GM21423 (cell line): Measurements from ENCODE around the gene FMNL1.
"Not testable (repeated sequence)": the region's sequence is repeated elsewhere in the genome, so short reads cannot be mapped to it uniquely, and the experiment has no call there.

ENCODE experiments used
- ATAC-seq: cut with Tn5 transposase; IDR thresholded peaks from one replicate; pipeline ENCODE4 v1.9.1; 2021; ENCODE audit warnings: mild to moderate bottlenecking, moderate library complexity; ENCODE audit not compliant: unreplicated experiment

Gene FMNL1, protein sequence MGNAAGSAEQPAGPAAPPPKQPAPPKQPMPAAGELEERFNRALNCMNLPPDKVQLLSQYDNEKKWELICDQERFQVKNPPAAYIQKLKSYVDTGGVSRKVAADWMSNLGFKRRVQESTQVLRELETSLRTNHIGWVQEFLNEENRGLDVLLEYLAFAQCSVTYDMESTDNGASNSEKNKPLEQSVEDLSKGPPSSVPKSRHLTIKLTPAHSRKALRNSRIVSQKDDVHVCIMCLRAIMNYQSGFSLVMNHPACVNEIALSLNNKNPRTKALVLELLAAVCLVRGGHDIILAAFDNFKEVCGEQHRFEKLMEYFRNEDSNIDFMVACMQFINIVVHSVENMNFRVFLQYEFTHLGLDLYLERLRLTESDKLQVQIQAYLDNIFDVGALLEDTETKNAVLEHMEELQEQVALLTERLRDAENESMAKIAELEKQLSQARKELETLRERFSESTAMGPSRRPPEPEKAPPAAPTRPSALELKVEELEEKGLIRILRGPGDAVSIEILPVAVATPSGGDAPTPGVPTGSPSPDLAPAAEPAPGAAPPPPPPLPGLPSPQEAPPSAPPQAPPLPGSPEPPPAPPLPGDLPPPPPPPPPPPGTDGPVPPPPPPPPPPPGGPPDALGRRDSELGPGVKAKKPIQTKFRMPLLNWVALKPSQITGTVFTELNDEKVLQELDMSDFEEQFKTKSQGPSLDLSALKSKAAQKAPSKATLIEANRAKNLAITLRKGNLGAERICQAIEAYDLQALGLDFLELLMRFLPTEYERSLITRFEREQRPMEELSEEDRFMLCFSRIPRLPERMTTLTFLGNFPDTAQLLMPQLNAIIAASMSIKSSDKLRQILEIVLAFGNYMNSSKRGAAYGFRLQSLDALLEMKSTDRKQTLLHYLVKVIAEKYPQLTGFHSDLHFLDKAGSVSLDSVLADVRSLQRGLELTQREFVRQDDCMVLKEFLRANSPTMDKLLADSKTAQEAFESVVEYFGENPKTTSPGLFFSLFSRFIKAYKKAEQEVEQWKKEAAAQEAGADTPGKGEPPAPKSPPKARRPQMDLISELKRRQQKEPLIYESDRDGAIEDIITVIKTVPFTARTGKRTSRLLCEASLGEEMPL

DNA sequence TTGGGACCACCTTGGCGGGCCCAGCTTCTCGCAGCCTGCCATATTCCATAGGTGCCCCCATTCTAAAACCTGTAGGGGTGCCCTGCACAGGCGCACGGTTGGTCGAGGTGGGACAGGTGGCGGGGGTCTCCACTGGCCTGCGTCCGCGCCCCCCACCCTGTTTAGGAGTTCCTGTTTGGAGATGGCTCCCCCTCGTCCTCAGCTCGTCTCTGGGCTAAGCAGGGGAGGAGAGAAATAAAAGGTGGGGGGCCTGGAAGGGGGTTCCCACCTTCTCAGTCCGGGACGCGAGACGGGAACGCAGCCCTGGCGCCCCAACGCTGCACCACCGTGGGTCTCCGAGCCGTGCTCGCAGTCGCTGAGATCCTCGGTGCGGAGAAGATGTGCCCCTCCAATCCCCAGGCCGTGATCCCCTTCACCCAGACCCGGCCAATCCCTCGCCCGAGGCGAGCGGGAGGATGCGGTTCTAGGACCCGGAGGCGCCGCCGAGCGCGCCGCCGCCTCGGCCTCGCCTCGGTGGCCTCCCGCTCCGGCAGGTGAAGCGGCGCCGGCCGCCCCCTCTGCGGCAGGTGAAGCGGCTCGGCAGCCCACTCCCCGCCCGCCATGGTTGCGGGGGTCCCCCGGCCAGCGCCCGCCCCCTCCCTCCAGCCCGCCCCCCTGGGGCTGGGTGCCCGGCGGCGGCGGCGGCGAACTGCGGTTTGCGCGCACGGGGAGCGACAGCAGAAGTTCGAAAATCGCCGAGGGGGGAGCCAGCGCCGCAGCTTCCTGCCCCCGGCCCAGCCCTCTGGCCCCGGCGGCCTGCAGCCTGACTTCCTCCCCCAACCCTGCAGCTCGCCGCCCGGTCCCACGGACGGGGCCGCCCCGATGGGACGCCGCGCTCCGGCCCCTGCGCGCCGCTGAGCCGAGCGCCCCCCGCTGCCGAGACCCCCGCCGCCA lies at the start of gene FMNL1:
TSS of gene FMNL1 (plus strand) at position 805 of the 933 bp plus-strand sequence. CDS start 240 bp downstream, outside the sequence.
- ATAC-seq, result peak; percentile 31

DNA sequence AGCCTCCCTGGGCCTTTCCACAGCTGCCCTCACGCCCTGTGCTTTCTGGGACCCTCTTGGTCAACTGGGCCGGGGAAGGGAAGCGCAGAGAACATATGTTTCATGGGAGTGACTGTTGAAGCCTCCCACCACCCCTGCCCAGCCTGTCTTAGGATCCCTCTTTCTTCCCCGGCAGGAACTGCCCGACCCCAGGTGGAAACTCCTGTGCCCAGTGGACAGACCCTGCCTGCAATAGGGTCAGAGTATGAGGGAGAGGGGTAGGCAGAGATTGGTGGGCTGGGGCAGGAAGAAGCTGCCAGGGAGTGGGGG lies 49.5 kb upstream of the FMNL1 start:
- ATAC-seq, result no peak

DNA sequence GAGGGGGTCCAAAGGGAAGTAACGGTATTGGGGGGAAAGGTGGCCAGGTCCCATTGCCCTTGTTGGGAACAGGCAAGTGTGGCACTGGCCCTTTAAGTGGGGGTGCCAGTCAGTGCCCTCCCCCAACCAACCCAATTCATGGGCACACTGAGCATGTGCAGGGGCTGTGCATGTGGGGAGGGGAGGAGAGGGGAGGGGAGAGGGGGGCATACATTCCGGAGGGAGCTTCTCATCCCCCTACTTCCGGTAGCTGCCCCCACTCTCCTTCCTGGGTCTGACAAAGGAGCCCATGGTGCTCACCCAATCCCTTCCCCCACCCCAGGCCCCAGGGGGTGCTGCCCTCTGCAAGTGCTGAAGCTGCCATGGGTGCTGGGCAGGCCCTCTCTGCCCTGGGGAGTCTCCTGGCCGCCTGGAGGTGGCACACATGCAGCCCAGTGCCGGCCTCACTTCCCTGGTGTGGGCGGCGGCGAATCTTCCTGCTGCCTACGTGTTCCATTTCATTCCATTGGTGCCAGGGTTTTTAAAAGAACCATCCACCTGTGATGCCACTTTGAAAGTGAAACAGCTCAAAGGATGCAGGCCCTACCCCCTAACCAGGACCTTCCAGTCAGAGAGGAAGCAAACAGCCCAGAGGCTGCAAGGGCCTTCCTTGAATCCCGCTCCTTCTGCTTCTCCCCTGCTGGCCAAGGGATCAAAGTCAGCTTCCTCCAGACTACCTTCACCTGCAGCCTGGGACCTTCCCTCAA lies 49.0 kb upstream of the FMNL1 start:
- peak; percentile 41 for ATAC-seq

DNA sequence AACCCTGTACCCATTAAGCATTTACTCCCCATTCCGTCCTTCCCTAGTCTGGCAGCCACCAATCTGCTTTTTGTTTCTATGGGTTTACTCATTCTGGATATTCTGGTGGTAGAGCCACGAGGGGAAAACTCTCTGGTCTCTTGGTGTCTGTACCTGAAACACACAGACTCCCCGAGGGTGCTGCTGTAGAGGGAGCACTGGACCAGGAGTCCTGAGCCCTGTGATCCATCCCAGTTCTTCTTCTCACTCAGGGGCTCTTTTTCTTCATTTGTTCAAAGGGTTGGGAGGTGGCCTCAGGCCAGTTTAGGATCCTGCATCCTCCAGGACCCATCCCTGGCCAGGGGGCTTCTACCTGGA lies 45.9 kb upstream of the FMNL1 start:
- ATAC-seq, result no peak

DNA sequence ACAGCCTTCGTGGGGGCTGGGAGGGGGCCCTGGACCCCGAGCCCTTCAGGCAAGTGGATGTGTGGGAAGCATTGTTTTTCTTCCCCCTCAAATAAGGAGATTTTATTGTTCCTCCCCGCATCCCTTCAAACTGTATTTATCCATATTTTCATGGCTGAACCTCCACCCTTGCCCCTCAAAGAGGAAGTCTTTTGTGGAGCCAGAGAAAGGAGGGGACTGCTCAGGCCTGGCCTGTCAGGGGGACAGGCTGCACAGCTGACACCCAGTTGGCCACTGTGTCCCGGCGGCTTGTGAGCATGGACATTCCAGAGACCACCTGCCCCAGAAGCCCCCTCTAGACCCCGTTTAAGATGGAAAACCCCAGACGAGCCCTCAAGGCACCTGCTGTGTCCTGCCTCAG lies 44.1 kb upstream of the FMNL1 start:
- ATAC-seq, result no peak

DNA sequence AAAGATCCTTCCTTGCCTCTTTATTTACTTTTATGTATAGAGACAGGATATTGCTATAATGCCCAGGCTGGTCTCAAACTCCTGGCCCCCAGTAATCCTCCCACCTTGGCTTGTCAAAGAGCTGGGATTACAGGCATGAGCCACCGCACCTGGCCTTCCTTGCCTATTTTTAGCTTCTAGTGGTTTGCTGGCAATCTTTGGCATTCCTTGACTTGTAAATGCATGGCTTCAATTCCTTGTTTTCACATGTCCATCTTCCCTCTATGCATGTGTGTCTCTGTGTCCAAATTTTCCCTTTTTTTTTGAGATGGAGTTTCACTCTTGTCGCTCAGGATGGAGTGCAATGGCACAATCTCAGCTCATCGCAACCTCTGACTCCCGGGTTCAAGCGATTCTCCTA lies 37.5 kb upstream of the FMNL1 start:
- ATAC-seq, result no peak

DNA sequence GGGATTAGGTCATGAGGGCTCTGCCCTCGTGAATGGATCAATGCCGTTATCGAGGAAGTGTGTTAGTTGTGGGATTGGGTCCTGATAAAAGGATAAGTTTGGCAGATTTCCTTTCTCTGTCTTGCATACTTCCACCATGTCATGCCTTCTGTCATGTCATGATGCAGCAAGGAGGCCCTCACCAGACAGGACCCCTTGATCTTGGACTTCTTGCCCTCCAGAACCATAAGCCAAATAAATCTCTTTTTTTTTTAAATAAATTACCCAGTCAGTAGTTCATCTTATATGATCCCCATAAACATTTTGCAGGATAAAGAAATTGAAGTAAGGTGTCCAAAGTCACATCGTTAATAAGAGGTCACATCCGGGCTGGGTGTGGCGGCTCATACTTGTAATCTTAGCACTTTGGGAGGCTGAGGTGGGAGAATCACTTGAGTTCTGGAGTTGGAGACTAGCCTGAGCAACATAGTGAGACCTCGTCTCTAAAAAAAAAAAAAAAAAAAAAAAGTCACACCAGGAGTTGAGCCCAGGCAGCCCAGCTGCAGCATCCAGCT lies 34.8 kb upstream of the FMNL1 start:
- ATAC-seq, result no peak

DNA sequence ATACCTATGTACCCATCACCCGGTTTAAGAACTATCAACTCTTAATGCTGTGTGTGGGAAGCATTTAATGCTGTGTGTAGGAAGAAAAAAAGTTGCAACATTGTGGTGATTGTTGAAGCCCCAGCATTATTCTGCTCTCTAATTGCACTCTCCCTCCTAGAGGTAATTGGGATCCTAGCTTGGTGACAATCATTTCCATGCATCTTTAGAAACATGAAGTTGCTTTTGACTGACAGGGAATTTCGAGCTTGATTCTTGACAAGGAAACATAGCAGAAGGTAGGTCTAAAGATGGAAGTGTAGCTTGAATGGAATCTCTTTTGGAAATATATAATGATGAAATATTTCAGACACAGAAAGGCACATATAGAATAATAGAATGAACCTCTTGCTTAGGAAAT lies 32.7 kb upstream of the FMNL1 start:
- ATAC-seq, result no peak

DNA sequence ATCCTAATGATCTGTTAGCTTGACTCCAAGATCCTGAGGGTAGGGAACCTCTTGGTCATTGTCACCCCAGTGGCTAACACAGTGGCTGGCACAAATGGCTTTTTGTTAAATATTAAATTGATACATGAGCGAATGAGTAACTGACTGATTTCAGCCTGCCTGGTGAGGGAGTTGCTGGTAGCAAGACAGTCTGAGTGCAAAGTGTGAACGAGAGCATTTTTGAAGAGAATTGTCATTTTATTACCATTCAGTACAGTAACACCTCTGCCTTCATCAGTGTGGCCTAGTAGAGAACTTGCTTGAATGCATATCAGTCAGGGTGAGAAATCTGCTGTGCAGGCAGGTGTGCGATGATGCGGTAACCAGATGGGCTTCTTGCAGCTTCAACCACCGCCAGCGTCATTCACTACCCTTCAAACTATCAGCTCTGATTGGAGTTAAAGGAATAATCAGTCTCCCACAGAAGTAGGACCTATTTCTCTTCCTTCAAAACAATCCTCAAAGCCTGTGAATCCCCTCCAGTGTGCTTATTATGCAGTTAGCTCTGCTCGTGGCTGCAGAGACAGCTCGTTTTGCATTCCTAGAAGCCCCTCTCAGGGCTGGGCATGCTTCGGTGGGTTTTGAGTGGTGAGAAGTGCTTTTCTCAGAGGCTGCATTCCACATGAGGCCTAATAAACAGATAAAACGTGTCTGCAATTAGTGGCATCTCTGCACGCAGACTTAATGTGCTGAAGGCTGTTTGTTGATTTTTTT lies 31.0 kb upstream of the FMNL1 start:
- no peak for ATAC-seq

DNA sequence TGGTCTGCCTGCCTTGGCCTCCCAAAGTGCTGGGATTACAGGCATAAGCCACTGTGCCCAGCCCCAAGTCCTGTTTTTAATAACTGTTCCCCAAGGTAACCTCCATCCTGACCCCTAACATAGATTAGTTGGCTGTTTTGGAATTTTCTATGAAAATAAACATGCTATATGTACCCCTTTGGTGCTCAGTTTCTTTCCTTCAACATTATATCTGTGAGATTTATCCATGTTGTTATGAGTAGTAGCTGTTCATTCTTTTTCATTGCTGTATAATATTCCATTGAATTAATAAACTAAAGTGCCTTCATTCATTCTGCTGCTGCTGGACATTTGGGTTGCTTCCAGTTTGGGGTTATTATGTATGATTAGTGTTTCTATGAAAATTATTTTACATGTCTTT lies 26.3 kb upstream of the FMNL1 start:
- ATAC-seq, result no peak

DNA sequence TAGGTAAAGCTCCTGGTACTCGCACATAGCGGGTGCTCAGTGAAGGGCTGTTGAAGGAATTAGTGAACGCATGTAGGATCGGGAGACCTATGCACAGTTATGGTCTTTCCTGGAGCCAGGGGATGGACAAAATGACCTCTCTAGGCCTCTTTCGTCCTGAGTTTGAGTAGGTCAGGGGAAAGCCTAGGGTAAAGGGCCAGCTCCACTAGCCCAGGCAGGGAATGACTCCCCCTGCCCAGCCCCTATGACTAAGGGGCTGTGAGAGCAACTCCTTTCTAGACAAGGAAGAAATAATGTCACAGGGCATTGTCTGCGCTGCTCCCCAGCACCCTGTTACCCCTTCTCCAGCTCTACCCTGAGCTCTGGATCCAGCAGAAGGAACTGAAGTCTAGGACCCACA lies 24.6 kb upstream of the FMNL1 start:
- ATAC-seq, result no peak

DNA sequence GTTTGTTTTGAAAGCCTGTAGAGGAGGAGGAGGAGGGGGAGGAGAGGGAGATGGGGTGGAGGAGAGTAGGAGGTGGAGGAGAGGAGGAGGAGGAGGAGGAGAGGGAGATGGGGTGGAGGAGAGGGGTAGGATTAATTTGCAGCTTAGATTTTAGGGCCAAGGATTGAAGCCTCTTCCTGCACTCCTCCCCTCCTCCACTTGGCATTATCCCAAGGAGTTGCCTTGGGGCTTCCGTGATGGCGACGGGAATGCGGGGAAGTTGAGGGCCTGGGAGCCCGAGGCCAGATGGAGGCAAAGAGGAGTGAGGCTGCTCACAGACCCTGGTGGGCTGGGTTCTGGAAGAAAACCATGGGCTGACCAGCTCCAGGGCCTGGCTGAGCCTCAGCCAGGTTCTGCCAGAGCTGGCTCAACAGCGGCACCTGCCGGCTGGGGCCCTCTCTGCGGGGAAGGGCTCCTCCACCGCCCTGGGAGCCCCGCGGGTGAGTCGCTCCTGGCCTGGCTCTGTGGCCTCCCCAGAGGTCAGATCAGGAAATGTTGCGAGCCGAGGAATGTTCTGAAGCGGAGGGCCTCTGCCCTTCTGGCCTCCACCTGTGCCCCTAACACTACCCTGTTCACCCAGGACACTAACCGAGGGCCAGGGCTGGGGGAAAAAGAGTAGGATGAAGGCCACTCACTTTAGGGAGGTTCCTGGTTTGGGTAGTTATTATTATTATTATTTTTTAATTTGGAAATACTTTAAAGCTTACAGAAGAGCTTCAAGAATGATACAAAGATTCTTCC lies 23.9 kb upstream of the FMNL1 start:
- peak; percentile 72 for ATAC-seq

DNA sequence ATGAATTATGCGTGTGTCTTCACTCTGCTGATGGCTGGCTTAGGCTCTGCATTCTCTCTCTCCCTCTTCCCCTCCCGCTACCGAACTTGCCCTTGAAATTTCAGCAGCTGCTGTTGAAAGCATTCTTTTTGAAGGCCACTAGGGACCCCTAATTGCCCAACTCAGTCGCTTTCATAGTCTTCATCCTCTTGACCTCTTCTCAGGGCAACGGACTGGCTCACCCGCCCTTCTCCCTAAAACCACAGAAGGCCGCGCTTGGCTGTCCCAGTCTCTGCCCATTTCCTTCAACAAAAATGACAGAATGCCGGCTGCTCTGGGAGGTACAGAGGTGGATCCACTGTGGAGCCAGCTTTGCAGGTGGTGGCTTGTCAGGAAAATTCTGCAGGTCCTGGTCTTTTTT lies 21.0 kb upstream of the FMNL1 start:
- no peak for ATAC-seq

DNA sequence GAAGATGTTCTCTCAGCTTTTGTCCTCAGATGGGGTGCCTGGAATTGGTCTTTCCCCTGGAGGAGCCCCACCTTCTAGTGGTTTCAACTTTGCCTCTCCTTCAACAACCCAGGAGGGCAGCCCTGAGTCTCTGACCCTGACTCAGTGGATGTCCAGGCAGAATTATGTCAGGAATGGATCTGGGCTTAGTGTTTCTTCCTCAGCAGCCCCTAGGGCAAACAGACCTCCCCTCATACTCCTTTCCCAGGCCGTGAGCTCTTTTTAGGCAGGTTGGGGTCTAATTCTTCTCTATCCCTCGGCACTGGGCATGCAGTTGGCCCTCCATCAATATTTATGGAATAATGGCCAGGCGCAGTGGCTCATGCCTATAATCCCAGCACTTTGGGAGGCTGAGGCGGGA lies 20.2 kb upstream of the FMNL1 start:
- no peak for ATAC-seq

DNA sequence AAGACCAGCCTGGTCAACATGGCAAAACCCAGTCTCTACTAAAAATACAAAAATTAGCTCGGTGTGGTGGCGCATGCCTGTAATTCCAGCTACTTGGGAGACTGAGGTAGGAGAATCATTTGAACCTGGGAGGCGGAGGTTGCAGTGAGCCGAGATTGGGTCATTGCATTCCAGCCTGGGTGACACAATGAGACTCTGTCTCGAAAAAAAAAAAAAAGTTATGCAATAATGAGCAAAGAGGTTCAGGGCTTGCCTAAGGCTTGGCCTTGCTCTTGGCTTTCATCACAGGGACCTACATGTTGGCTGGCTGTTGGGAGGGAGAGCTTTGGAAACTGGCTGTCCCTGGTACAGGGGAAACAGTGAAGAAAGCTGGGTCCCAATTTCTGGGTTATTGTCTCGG lies 19.8 kb upstream of the FMNL1 start:
- ATAC-seq, result not testable (repeated sequence)

DNA sequence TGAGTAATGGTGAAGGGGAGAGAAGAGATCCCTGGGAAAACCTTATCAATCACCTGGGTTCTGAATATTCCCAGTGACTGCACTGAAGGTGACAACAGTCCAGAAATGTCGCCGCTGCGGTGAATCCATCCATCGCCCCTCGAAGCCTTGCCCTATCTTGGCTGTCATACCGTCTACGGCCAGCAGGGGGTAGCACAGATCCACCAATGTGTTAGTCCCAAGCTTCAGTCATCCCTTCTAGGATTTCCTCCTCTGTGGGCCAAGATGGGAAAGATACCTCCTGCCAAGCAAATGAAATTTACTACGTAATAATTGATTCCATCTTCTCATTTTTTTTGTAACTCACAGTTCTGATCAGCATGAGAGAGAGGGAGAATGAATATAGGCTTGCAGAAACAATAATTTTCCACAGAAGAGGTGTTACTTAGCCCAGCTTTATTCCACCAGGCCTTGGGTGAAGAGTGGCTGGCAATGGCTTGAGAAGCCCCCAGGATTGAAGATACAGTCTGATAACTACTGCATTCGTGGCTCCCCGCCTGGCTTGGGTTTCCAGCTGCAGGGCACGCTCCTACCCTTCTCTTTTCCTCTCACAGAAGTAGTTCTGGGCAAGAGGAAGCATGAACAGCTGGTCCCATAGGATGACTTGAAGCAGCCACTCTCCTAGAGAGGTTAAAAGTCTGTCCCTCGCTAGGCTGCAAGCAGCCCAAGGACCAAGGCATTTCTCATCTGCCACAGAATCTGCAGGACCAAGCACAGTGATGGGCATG lies 2.6 kb upstream of the FMNL1 start:
- ATAC-seq, result no peak

DNA sequence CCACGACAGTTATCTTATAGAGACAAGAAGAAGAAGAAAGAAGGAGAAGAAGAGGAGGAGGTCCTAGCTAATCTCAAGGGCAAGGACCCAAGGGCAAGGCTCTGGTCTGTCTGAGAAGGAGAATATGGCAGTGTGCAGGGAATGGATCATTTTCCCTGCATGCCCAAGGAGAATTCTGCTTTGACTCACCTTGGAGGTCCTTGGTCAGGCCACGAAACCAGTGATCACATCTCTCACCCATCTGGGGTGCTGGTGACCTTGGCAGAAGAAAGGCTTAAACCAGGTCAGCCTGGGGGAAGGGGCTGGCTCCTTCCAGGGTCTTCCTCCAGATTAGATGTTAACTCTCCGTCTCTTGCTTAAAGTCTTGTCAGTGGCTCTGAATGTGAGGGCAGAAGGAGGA lies 1.6 kb upstream of the FMNL1 start:
- ATAC-seq, result no peak

DNA sequence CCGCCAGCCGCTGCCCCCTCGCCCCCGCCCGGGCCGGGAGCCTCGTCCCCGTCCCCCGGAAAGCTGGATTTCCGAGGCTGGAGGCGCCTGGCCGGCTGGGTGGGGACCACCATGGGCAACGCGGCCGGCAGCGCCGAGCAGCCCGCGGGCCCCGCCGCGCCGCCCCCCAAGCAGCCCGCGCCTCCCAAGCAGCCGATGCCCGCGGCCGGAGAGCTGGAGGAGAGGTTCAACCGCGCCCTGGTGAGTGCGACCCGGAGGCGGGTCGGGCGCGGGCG lies 266 bp downstream of the FMNL1 start:
- ATAC-seq, result no peak
